Measurements from ENCODE around the gene DCST1. TPM values are rescaled to one million over a fixed set of nuclear protein-coding genes. Genes with fewer than 3 reads are reported as not detected.

The DCST1 gene
- total and polyA plus RNA-seq, 2 of the 4 experiments (the other 2 are of a cell fraction), result not detected

- TF ChIP-seq CTCF (conservative IDR thresholded peaks at IDR 0.05; ENCODE audit: low read depth, low read length) (peak; percentile 85), BHLHE40 (IDR thresholded peaks at IDR 0.05; ENCODE audit: low read depth, low read length) (peak; percentile 46; the same call in 1 of the 2 replicates)
These were observed 17.1 kb downstream of the DCST1 start, which contains the start of gene ADAM15 (continued) for GRCh38 chr1:155050560-155051341.

All from IMR-90 (cell line).